Astrocyte (in vitro differentiated cells and primary cell): Measurements from ENCODE around the gene NRG3. TPM values are rescaled to one million over a fixed set of nuclear protein-coding genes. Genes with fewer than 3 reads are reported as not detected.

Source experiments
- DNase-seq: peaks from one replicate; pipeline ENCODE4 v3.0.0-alpha.2; 2010; ENCODE audit warnings: low read depth
- FAIRE-seq: peaks from 2 replicates; lab custom pipeline; 2011; peaks lifted over from hg19 to GRCh38; lab: Jason Lieb, UNC
- H2AFZ ChIP-seq: 2 replicates; pipeline ENCODE4 v1.6.0; 2012; ENCODE audit warnings: low read depth, low read length, inconsistent platforms
- H3K27ac ChIP-seq: 2 replicates; pipeline ENCODE4 v1.5.1; 2011; ENCODE audit warnings: low read depth, low read length, inconsistent platforms
- H3K27me3 ChIP-seq: 2 replicates; pipeline ENCODE4 v1.6.0; 2011; ENCODE audit warnings: low read length, inconsistent platforms; ENCODE audit not compliant: insufficient read depth
- H3K36me3 ChIP-seq: 2 replicates; pipeline ENCODE4 v1.5.1; 2011; ENCODE audit warnings: low read length, inconsistent platforms; ENCODE audit not compliant: insufficient read depth
- H3K4me1 ChIP-seq: 2 replicates; pipeline ENCODE4 v1.5.1; 2011; ENCODE audit warnings: low read length, inconsistent platforms; ENCODE audit not compliant: insufficient read depth
- H3K4me2 ChIP-seq: 2 replicates; pipeline ENCODE4 v1.6.0; 2012; ENCODE audit warnings: low read length, inconsistent platforms
- H3K4me3 ChIP-seq: 2 replicates; pipeline ENCODE4 v1.5.1; 2011; ENCODE audit warnings: low read depth, mild to moderate bottlenecking, low read length, inconsistent platforms; ENCODE audit not compliant: insufficient read depth
- H3K79me2 ChIP-seq: 2 replicates; pipeline ENCODE4 v1.6.0; 2012; ENCODE audit warnings: mild to moderate bottlenecking, low read length, inconsistent platforms; ENCODE audit not compliant: insufficient read depth
- H3K9ac ChIP-seq: 2 replicates; pipeline ENCODE4 v1.6.0; 2012; ENCODE audit warnings: mild to moderate bottlenecking, low read length, inconsistent platforms
- H3K9me3 ChIP-seq: 2 replicates; pipeline ENCODE4 v1.5.1; 2012; ENCODE audit warnings: low read depth, mild to moderate bottlenecking, low read length, inconsistent platforms; ENCODE audit not compliant: insufficient read depth
- H4K20me1 ChIP-seq: 2 replicates; pipeline ENCODE4 v1.6.0; 2012; ENCODE audit warnings: low read length, inconsistent platforms; ENCODE audit not compliant: insufficient read depth
- H3K27ac Mint-ChIP-seq: one replicate; pipeline ENCODE4 v1.8.0; 2021; ENCODE audit warnings: mild to moderate bottlenecking, mixed read lengths; ENCODE audit not compliant: unreplicated experiment
- H3K27me3 Mint-ChIP-seq: one replicate; pipeline ENCODE4 v1.8.0; 2021; ENCODE audit warnings: low read depth, mixed read lengths; ENCODE audit not compliant: unreplicated experiment
- H3K36me3 Mint-ChIP-seq: one replicate; pipeline ENCODE4 v1.8.0; 2021; ENCODE audit warnings: low read depth, mixed read lengths; ENCODE audit not compliant: unreplicated experiment
- H3K4me1 Mint-ChIP-seq: one replicate; pipeline ENCODE4 v1.8.0; 2021; ENCODE audit warnings: low read depth, mixed read lengths; ENCODE audit not compliant: unreplicated experiment
- H3K4me3 Mint-ChIP-seq: one replicate; pipeline ENCODE4 v1.8.0; 2021; ENCODE audit warnings: mild to moderate bottlenecking, moderate library complexity, mixed read lengths; ENCODE audit not compliant: unreplicated experiment
- H3K9me3 Mint-ChIP-seq: one replicate; pipeline ENCODE4 v1.8.0; 2021; ENCODE audit warnings: mild to moderate bottlenecking, mixed read lengths; ENCODE audit not compliant: unreplicated experiment
- EZH2 ChIP-seq: IDR thresholded peaks from 2 replicates; pipeline ENCODE4 v1.6.1; 2012; ENCODE audit warnings: mild to moderate bottlenecking, low read length, inconsistent platforms; ENCODE audit not compliant: insufficient read depth
- total RNA-seq: library from RNA; stranded (reverse); gene quantifications from 2 replicates; pipeline ENCODE4 v1.2.1, GENCODE V29; 2021
- TF ChIP-seq, protein P1 (sequence below): IDR thresholded peaks from 2 replicates; pipeline ENCODE4 v1.5.1; 2011; ENCODE audit warnings: low read depth, mild to moderate bottlenecking, inconsistent platforms, low read length, moderate library complexity; ENCODE audit not compliant: insufficient read depth

The NRG3 gene
- total RNA-seq, 1 donor from 2014 or later = 2.1 TPM

DNA sequence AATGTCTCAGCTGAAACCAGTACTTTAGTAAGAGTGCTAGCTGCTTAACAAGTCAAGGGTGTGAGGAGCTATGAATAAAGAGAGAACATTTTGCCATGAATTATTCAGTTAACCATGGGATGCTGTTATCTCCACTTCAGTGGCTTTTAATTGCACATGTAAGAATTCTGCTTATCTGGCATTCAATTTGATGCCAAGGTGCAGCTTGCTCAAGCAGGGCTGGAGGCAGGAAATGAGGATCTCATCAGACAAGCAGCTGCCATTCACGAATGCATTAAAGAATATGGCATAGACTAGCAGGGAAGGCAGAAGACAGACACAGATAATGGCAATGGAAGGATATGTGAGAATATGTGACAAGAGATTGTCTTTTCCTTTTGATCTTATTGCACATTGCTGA is 697.8 kb downstream of the NRG3 start:
- H3K4me3 ChIP-seq = no peak overlapping the region
- no peaks in the 10 kb centered on the region for H3K9me3 Mint-ChIP-seq

DNA sequence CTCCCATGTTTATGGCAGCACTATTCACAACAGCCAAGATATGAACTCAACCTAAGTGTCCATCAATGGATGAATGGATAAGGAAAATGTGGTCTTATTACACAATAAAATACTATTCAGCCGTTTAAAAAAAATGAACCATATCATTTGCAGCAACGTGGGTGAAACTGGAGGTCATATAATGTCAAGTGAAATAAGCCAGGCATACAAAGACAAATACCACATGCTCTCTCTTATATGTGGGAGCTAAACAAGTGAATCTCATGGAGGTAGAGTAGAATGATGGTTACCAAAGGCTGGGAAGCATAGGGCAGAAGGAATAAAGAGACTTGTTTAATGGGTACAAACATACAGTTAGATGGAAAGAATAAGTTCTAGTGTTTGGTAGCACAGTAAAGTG is 699.1 kb downstream of the NRG3 start:
- Histone ChIP-seq H3K9me3 (no peaks in the 10 kb centered on the region), H3K4me3 (no peak overlapping the region), H3K36me3 (no peaks in the 10 kb centered on the region), H2AFZ (no peak overlapping the region), H3K4me2 (no peak overlapping the region), H3K79me2 (no peaks in the 10 kb centered on the region), H4K20me1 (no peaks in the 10 kb centered on the region), H3K27me3 (no peaks in the 10 kb centered on the region), H3K9ac (no peak overlapping the region), H3K4me1 (no peaks in the 10 kb centered on the region), H3K27ac (no peak overlapping the region)
- H3K36me3 Mint-ChIP-seq = no peaks in the 10 kb centered on the region
- DNase-seq = no peak
- no peak overlapping the region for H3K27ac Mint-ChIP-seq
- no peaks in the 10 kb centered on the region for H3K9me3 Mint-ChIP-seq
- FAIRE-seq = peak; percentile 17
- H3K27me3 Mint-ChIP-seq = peaks cover 2% of the 10 kb centered on the region
- TF ChIP-seq, protein P1, sequence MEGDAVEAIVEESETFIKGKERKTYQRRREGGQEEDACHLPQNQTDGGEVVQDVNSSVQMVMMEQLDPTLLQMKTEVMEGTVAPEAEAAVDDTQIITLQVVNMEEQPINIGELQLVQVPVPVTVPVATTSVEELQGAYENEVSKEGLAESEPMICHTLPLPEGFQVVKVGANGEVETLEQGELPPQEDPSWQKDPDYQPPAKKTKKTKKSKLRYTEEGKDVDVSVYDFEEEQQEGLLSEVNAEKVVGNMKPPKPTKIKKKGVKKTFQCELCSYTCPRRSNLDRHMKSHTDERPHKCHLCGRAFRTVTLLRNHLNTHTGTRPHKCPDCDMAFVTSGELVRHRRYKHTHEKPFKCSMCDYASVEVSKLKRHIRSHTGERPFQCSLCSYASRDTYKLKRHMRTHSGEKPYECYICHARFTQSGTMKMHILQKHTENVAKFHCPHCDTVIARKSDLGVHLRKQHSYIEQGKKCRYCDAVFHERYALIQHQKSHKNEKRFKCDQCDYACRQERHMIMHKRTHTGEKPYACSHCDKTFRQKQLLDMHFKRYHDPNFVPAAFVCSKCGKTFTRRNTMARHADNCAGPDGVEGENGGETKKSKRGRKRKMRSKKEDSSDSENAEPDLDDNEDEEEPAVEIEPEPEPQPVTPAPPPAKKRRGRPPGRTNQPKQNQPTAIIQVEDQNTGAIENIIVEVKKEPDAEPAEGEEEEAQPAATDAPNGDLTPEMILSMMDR = no peak
- TF ChIP-seq EZH2 = no peak
- no peak overlapping the region for H3K4me3 Mint-ChIP-seq
- H3K4me1 Mint-ChIP-seq = peaks cover 3% of the 10 kb centered on the region

More for the DNA sequence above, 697.8 kb downstream of the NRG3 start:
- DNase-seq (no peak), FAIRE-seq (no peak)
- H3K27me3 Mint-ChIP-seq = peaks cover 2% of the 10 kb centered on the region
- Histone ChIP-seq H3K9ac (no peak overlapping the region), H4K20me1 (no peaks in the 10 kb centered on the region), H2AFZ (no peak overlapping the region), H3K36me3 (no peaks in the 10 kb centered on the region), H3K4me2 (no peak overlapping the region), H3K4me1 (no peaks in the 10 kb centered on the region), H3K27me3 (no peaks in the 10 kb centered on the region), H3K79me2 (no peaks in the 10 kb centered on the region), H3K27ac (no peak overlapping the region), H3K9me3 (no peaks in the 10 kb centered on the region)
- H3K4me1 Mint-ChIP-seq = peaks cover 3% of the 10 kb centered on the region
- H3K36me3 Mint-ChIP-seq = no peaks in the 10 kb centered on the region
- H3K27ac Mint-ChIP-seq = no peak overlapping the region
- TF ChIP-seq, protein P1 = no peak
- no peak for TF ChIP-seq EZH2
- H3K4me3 Mint-ChIP-seq = no peak overlapping the region

DNA sequence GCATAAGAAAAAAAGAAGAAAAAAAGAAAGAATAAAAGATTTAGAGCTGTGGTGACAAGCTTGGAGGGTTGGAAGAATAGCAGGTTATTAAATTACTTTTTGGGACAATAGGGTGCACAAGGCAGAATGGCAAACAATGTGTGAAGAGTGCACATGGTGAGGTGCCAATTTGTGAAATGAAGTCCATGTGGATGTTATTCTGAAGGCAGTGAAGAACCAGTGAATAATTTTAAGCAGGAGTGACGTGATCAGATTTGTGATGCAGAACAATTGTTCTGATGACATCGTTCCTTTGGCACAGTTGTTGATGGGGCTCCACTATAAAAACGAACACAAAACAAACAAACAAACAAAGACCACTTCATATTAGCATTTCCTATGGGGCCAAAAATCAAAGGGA is 700.3 kb downstream of the NRG3 start:
- H3K4me1 Mint-ChIP-seq = peaks cover 3% of the 10 kb centered on the region
- no peaks in the 10 kb centered on the region for H3K36me3 ChIP-seq
- no peaks in the 10 kb centered on the region for H3K9me3 Mint-ChIP-seq
- no peaks in the 10 kb centered on the region for H3K9me3 ChIP-seq
- no peak for FAIRE-seq
- no peak for TF ChIP-seq EZH2
- TF ChIP-seq, protein P1 = no peak
- H3K4me3 ChIP-seq = no peak overlapping the region
- no peaks in the 10 kb centered on the region for H3K4me1 ChIP-seq
- no peaks in the 10 kb centered on the region for H4K20me1 ChIP-seq
- H3K27me3 ChIP-seq = no peaks in the 10 kb centered on the region
- no peak overlapping the region for H3K27ac ChIP-seq
- peaks cover 2% of the 10 kb centered on the region for H3K27me3 Mint-ChIP-seq
- no peak overlapping the region for H3K4me2 ChIP-seq
- no peaks in the 10 kb centered on the region for H3K79me2 ChIP-seq
- no peaks in the 10 kb centered on the region for H3K36me3 Mint-ChIP-seq
- no peak overlapping the region for H2AFZ ChIP-seq
- H3K4me3 Mint-ChIP-seq = no peak overlapping the region
- no peak overlapping the region for H3K9ac ChIP-seq
- no peak overlapping the region for H3K27ac Mint-ChIP-seq
- DNase-seq = no peak
